ENCODE data around the gene YAP1. TPM values are rescaled to one million over a fixed set of nuclear protein-coding genes. Genes with fewer than 3 reads are reported as not detected.

The YAP1 gene
- total RNA-seq, 1 donor, result 174 TPM

- no peak for TF ChIP-seq CTCF (IDR thresholded peaks at IDR 0.05; ENCODE audit: extremely low read depth, low read depth, low read length)
- Histone ChIP-seq H3K4me1 (ENCODE audit: insufficient read depth, low read length) (peaks cover 43% of the 10 kb centered on the region), H3K4me3 (ENCODE audit: insufficient read depth, low read length) (no peak overlapping the region), H3K27me3 (ENCODE audit: insufficient read depth, low read length) (no peaks in the 10 kb centered on the region), H3K36me3 (ENCODE audit: insufficient read depth, low read length) (peaks cover 6% of the 10 kb centered on the region), H3K79me2 (ENCODE audit: insufficient read depth, low read length) (no peaks in the 10 kb centered on the region), H3K27ac (ENCODE audit: low read depth, low read length) (no peak overlapping the region), H3K9me3 (ENCODE audit: low read depth, low read length) (no peaks in the 10 kb centered on the region), H2AFZ (ENCODE audit: low read length) (no peak overlapping the region), H3K4me2 (ENCODE audit: insufficient read depth, low read length) (no peak overlapping the region), H4K20me1 (ENCODE audit: insufficient read depth, low read length) (no peaks in the 10 kb centered on the region)
- no peak for DNase-seq (ENCODE audit: insufficient read length, low spot score, missing footprints)
These were observed 128.2 kb downstream of the YAP1 start for GRCh38 chr11:102238391-102238821.

- Histone ChIP-seq H3K27me3 (ENCODE audit: insufficient read depth, low read length) (no peaks in the 10 kb centered on the region), H3K9me3 (ENCODE audit: low read depth, low read length) (no peaks in the 10 kb centered on the region), H3K79me2 (ENCODE audit: insufficient read depth, low read length) (no peaks in the 10 kb centered on the region), H3K4me2 (ENCODE audit: insufficient read depth, low read length) (no peak overlapping the region), H4K20me1 (ENCODE audit: insufficient read depth, low read length) (no peaks in the 10 kb centered on the region), H3K36me3 (ENCODE audit: insufficient read depth, low read length) (no peaks in the 10 kb centered on the region), H3K4me1 (ENCODE audit: insufficient read depth, low read length) (peaks cover 38% of the 10 kb centered on the region), H3K27ac (ENCODE audit: low read depth, low read length) (no peak overlapping the region), H3K4me3 (ENCODE audit: insufficient read depth, low read length) (no peak overlapping the region), H2AFZ (ENCODE audit: low read length) (no peak overlapping the region)
- no peak for TF ChIP-seq CTCF (IDR thresholded peaks at IDR 0.05; ENCODE audit: extremely low read depth, low read depth, low read length)
- DNase-seq (ENCODE audit: insufficient read length, low spot score, missing footprints), result no peak
These were observed 129.2 kb downstream of the YAP1 start for GRCh38 chr11:102239448-102239847.

GRCh38 chr11:102239911-102240310 lies 129.7 kb downstream of the YAP1 start:
- Histone ChIP-seq H3K27me3 (ENCODE audit: insufficient read depth, low read length) (no peaks in the 10 kb centered on the region), H2AFZ (ENCODE audit: low read length) (no peak overlapping the region), H3K4me1 (ENCODE audit: insufficient read depth, low read length) (peaks cover 38% of the 10 kb centered on the region), H3K36me3 (ENCODE audit: insufficient read depth, low read length) (no peaks in the 10 kb centered on the region), H4K20me1 (ENCODE audit: insufficient read depth, low read length) (no peaks in the 10 kb centered on the region), H3K9me3 (ENCODE audit: low read depth, low read length) (no peaks in the 10 kb centered on the region), H3K79me2 (ENCODE audit: insufficient read depth, low read length) (no peaks in the 10 kb centered on the region), H3K27ac (ENCODE audit: low read depth, low read length) (peak overlapping the region; percentile 62), H3K4me2 (ENCODE audit: insufficient read depth, low read length) (no peak overlapping the region), H3K4me3 (ENCODE audit: insufficient read depth, low read length) (no peak overlapping the region)
- no peak for TF ChIP-seq CTCF (IDR thresholded peaks at IDR 0.05; ENCODE audit: extremely low read depth, low read depth, low read length)
- DNase-seq (ENCODE audit: insufficient read length, low spot score, missing footprints), result no peak

GRCh38 chr11:102240502-102240901 lies 130.3 kb downstream of the YAP1 start:
- H2AFZ ChIP-seq (ENCODE audit: low read length), result no peak overlapping the region
- no peaks in the 10 kb centered on the region for H4K20me1 ChIP-seq (ENCODE audit: insufficient read depth, low read length)
- TF ChIP-seq CTCF (IDR thresholded peaks at IDR 0.05; ENCODE audit: extremely low read depth, low read depth, low read length), result no peak
- H3K79me2 ChIP-seq (ENCODE audit: insufficient read depth, low read length), result no peaks in the 10 kb centered on the region
- no peaks in the 10 kb centered on the region for H3K36me3 ChIP-seq (ENCODE audit: insufficient read depth, low read length)
- DNase-seq (ENCODE audit: insufficient read length, low spot score, missing footprints), result peak; percentile 81
- H3K4me2 ChIP-seq (ENCODE audit: insufficient read depth, low read length), result no peak overlapping the region
- H3K9me3 ChIP-seq (ENCODE audit: low read depth, low read length), result no peaks in the 10 kb centered on the region
- no peak overlapping the region for H3K4me3 ChIP-seq (ENCODE audit: insufficient read depth, low read length)
- H3K27me3 ChIP-seq (ENCODE audit: insufficient read depth, low read length), result no peaks in the 10 kb centered on the region
- H3K4me1 ChIP-seq (ENCODE audit: insufficient read depth, low read length), result peaks cover 38% of the 10 kb centered on the region
- H3K27ac ChIP-seq (ENCODE audit: low read depth, low read length), result peak overlapping the region; percentile 72

Measured in osteoblast (primary cell).